Measurements from ENCODE around the gene AKR1B15.

DNA sequence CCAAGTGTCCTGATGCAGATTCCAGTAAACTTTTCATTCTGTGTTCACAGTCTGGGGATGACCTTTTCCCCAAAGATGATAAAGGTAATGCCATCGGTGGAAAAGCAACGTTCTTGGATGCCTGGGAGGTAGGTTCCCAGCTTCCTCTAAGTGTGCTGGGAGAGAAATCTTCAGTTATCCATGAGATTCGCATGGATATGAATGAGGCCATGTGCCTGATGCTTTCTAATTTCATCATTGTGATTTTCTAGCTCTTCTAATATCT, 16.0 kb upstream of the AKR1B15 start:
- TF ChIP-seq CTCF (IDR thresholded peaks at IDR 0.05) (no peak), POLR2A (IDR thresholded peaks at IDR 0.05) (no peak), POLR2AphosphoS5 (IDR thresholded peaks at IDR 0.05) (no peak)
